ENCODE measurements around the gene NPLOC4.
"Not testable (repeated sequence)": the region's sequence is repeated elsewhere in the genome, so short reads cannot be mapped to it uniquely, and the experiment has no call there.

Gene NPLOC4

DNA sequence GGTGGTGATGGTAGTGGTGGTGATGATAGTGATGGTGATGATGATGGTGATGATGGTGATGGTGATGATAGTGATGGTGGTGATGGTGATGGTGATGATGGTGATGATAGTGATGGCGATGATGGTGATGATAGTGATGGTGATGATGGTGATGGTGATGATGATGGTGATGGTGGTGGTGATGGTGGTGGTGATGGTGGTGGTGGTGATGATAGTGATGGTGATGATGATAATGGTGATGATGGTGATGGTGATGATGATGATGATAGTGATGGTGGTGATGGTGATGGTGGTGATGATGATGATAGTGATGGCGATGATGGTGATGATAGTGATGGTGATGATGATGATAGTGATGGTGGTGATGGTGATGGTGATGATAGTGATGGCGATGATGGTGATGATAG lies 104.9 kb downstream of the NPLOC4 start:
- not testable (repeated sequence) for DNase-seq

DNA sequence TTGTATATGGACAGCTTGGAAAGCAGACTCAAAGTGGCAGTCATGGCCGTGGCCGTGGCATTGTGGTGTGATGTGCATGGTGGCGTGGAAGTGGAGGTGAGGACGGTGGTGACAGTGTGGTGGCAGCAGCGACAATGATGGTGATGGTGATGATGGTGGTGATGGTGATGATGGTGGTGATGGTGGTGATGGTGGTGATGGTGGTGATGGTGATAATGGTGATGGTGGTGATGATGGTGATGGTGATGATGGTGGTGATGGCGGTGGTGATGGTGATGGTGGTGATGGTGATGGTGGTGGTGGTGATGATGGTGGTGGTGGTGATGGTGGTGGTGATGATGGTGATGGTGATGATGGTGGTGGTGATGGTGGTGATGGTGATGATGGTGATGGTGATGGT lies 105.9 kb downstream of the NPLOC4 start:
- DNase-seq = not testable (repeated sequence)

DNA sequence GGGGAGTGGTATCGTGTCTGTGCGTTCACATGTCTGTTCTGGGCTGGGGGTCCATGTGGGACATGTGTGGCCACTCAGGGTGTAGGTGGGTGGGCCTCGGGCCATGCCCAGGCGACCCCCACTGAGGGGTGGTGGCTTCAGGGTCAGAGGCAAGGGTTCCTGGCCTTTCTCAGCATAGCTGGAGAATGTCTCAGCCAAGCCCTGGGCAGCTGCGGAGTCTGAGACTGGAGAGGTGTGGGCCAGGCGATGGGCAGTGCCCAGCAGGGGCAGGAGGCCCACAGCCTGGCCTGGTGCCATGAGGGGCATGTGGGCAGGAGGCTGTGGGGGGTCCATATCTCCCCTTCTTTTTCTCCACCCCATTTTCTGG lies 107.5 kb downstream of the NPLOC4 start:
- DNase-seq = no peak

DNA sequence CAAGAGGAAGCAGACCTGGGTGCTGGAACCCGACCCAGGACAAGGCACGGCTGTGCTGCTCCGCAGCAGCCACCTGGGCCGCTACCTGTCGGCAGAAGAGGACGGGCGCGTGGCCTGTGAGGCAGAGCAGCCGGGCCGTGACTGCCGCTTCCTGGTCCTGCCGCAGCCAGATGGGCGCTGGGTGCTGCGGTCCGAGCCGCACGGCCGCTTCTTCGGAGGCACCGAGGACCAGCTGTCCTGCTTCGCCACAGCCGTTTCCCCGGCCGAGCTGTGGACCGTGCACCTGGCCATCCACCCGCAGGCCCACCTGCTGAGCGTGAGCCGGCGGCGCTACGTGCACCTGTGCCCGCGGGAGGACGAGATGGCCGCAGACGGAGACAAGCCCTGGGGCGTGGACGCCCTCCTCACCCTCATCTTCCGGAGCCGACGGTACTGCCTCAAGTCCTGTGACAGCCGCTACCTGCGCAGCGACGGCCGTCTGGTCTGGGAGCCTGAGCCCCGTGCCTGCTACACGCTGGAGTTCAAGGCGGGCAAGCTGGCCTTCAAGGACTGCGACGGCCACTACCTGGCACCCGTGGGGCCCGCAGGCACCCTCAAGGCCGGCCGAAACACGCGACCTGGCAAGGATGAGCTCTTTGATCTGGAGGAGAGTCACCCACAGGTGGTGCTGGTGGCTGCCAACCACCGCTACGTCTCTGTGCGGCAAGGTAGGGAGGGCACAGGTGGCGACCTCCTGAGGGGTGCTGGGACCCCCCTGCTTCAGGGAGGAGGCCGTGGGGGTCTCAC lies 108.1 kb downstream of the NPLOC4 start:
- no peak for DNase-seq

DNA sequence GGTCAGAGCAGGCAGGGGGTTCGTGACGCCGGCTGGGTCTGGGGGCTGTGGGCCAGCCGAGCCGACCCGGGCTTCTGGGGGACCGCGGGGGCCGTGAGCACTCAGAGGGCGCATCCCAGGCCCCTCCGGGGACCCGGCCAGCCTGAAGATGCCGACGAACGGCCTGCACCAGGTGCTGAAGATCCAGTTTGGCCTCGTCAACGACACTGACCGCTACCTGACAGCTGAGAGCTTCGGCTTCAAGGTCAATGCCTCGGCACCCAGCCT lies 108.6 kb downstream of the NPLOC4 start:
- DNase-seq = no peak

DNA sequence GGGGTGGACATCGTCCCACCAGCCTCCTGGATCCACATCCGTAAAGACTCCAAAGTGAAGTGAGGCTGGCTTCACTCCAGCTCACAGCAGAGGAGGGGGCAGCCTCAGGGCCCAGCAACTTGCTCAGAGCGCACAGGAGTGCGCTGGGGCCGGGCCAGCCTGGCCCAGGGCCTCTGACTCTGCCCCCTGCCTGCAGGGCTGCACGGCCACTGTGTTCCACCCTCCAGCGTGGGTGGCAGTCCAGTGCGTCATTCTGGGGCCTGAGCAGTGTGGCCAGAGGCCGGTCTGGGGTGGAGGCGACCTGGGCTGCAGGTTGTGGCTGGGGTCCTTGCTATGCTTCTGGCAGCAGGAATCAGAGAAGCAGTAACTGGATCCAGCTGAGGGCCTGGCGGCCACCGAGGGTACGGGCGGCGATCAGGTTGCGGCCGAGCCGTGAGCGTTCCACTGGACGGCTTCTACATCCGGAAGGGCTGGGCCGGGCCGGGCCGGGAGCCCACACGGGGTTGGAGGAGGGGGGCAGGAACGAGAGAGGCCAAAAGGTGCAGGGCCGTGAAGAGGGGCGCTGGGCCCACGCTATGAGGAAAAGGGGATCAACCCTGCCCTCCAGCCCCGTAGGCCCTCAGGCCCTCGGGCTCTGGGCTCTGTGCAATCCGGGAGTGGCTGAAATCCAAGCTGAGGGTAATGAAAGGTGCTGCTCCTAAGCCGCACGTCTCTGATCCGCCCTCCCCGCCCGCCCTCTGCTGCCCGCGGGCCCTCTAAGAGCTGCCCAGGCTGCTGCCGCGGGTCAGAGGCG lies 109.1 kb downstream of the NPLOC4 start, which contains the start of gene FSCN2:
TSS of gene FSCN2 (plus strand) at position 787 of the 793 bp plus-strand sequence. CDS start 155 bp downstream, outside the sequence.
- no peak for DNase-seq

DNA sequence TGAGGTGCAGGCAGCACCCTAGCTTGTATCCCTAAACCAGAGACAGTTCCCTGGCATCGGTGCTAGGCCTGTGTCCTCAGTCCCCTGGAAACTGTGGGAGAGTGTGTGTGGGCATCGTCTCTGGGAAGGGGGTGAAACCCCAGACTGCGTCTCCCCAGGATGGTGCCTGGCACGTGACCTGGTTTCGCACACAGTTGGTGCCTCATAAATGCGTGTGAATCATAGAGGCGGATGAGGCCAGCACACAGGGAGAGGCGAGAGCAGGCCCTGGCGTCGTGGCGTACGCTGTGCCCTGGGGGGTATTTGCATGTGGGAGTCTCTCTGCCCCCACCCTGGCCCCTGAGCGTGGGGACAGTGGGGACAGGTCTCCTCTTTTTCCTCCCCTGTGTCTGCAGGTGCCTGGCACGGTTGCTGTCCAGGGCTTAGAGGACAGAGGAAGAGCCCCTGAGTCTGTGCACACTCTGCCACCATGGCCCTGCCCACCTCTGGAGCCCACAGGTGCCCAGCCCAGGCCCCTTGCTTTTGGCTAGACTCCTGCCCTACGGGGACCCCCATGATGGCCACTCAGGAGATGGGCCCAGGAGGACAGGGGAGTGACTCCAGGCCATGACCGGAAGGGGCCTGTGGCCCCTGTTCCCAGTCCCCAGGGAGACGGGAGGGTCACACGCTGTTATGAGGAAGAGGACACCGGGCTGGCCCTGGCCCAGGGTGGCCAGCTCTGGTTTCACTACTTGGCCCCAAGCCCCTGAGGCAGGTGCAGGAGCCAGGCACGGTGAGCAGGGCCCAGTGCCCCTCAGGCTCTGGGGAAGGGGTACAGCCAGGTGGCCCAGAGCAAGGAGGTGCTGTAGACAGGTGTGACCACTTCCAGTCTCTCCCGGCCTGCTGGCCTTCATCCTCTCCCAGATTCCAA lies 110.0 kb downstream of the NPLOC4 start:
- no peak for DNase-seq

DNA sequence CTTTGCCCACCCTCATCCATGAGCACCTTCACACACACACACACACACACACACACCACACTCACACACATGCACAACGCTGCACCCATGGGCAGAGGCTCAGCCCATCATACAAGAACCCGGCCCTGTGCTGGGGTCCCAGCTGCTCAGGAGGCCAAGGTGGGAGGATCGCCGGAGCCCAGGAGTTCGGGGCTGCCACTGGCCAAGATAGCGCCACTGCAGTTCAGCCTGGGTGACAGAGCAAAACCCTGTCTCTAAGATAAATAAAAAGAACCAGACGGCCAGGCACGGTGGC lies 112.1 kb downstream of the NPLOC4 start:
- DNase-seq = no peak

DNA sequence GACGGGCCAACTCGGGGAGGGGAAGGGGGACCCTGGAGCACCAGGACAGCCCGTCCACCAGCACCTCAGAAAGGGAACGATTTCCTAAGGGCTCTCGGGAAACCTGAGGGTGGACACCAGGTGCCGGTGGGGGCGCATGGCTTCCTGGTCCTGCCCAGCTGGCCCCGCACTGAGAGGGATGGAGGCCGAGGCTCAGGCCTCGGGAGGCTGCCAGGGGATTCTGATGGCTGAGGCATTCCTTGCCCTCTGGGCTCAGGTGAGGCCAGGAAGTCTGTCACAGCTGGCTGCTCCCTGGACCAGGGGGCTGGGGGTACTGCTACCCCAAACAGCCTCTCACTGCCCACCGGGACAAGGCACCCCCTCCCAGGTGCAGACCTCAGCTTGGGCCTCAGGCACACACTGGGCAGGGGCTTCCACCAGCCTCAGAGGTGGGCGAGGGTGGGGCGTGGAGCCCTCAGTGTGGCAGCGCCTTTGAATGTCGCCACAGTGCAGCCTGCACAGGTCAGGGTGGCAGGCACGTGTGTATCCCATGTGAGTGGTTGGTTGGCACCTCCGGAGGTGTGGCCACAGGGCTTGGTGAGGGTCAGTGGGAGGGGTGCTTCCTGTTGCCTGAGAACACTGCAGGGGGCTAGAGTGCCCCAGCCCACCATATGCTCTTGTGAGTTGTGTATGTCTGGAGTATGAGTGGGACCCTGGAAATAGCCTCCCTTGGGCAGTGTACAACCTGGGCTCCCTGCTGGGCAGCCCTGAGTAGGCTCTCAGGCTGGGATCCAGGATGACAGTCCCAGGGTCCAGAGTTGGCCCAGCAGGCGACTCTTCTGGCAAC lies 112.7 kb downstream of the NPLOC4 start:
- no peak for DNase-seq

DNA sequence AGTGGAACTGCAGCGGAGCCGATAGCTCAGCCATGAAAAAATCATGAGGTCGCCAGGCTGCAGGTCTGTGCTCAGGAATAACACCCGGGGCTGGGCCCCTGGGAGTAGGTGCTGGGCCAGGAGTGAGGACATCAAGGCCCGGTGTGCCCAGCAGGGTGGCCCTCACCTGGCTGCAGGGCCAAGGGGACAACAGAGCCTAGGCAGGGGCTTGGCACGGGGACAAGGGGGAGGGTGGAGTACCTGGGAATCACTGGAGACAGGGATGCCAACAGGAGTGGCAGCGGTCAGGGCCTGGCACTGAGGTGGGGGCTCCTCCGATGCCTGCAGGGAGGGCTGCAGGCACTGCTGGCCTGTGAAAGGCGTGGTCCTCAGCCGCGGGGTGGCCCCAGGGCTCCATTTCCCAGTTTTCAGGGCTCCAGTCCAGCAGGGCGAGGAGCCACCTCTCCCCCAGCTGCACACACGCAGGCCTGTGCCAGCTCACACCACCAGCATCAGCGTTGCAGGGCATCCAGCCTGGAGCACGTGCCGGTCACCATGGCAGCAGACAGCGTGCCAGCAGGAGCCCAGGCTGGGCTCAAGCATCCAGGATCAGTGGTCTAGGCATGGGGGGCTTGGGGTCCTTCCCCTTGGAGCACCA lies 113.4 kb downstream of the NPLOC4 start:
- DNase-seq = no peak

DNA sequence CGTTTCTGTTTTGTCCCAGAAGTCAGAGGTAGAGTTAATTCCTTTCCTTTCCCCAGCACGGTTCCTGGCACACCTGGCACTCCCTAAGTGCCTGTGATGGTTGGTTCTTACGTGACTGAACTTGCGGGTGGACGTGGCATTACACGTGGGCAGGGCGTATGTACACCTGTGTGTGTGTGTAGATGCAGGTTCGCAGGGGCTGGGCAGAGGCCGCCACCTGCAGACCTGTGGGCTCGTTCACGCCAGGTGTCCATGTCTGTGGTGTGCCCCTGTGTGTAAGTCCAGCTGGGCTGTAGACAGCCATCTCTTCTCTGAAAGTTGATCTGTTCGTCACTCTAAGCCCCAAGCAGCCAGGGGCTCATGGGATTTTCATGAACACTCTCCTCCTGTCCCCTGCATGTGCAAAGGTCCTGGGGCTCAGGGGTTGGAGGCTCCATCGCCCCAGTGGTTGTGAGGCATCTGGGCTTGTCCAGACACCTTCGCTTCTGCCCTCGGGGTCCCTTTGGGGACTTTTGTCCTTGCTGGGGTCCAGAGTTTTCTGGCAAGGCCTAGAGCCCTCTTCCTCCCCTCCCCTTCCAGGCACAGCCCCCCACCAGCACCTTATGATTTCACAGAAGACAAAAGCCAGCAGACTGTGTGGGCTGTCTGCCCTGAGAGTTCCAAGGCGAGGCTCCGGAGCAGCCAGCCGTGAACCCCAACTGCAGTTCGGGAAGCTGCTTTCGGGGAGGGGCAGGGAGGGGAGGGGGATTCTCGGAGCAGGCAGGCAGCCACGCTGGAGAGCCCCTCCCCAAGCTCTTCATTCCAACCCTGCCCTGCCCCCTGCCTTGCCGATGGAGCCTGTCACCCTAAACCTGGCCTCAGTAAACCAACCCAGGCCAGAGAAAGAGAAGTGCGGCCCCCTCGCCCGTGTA lies 114.2 kb downstream of the NPLOC4 start:
- DNase-seq = no peak

DNA sequence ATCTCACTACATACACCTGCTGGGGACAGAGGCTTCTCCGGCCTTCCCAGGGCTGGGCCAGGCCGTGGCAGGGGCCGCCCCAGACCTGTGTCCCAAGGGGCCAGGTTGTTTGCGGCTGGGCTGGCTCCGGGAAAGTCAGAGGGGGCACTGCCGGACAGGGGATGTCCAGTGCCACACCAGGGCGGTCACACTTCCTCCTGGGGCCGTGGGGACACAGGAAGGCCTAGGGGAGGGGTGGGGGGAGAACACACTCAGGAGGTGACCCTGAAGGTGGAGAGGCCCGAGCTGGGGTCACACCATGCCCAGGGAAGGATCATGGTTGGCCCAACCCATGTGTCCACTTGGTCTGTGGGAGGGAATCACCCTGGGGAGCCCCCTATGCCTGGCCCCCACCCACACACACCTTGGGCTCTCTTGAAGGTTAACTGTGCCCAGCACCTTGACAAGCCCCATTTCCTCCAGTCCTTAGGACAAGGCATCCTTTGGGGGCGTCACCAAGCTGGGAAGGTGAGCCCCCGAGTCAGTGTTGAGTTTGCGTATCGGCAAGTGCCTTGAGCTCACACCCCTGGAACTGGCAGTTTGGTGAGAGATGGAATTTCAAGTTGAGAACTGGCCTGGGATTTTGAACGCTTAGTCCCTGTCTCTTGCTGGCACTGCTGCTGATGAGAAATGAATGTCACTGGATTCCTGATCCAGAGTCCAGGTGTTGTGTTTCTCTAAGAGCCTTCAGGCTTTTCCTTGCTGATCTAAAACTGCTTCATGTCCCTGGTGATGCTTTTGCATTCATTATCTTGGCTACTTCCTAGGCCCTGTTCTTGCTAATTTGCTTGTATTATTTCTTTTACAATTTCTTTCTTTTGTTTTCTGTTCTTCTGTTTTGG lies 116.7 kb downstream of the NPLOC4 start:
- no peak for DNase-seq

DNA sequence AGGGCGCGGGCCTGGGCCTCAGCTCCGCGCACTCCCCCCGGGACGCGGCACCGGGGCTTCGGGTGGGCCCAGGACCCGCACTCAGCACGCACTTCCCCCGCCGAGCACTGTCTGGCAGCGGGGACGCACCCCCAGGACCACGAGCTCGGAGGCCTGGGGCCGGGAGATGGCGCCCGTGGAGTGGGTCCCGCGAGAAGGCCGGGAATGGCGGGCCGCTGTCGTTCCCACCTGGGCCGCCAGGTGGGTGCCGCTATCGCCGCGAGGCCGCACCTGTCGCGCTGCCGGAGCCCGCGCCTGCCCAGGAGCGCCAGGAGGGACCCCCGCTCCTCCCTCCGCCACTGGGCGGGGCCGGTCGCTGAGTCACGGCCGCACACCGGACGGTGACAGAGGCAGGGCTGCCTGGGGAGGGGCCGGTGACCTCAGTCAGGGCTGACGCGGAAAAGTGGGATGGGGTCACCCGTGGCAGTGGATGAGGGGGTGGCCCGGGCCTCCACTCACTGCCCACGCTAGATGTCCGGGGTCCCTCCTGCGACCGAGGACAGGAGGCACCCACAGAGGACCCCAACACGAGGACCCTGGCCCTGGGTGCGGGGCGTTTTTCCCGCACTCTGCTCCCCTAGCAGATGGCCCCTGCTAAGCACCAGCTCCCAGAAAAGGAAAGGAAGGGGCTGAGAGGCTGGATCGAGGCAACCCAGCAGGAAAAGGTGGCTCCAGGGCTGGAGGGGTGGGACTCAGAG lies 117.5 kb downstream of the NPLOC4 start:
- DNase-seq = no peak

DNA sequence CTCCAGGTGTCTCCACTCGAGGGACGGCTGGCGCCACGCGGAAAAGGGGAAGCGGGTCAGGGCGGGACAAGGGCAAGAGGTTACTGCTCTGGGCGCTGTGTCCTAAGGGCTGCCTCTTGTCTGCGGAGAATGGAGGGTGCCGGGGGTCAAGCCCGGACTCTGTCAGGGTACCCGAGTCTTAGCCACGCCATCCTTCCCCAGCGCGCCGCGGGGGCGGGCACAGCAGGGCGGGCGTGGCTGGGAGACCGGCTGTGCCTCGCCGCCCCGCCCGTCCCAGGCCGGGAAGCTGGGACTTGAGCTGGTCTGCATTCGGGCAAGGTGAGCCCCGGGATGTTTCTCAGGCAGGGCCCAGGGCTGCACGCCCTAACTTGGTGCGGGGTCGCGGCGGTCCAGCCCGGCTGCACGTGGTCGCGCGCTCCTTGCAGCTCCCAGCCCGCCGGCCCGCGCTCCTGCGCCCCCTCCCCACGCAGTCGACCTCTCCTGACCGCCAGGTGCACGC lies 118.1 kb downstream of the NPLOC4 start:
- DNase-seq = no peak

DNA sequence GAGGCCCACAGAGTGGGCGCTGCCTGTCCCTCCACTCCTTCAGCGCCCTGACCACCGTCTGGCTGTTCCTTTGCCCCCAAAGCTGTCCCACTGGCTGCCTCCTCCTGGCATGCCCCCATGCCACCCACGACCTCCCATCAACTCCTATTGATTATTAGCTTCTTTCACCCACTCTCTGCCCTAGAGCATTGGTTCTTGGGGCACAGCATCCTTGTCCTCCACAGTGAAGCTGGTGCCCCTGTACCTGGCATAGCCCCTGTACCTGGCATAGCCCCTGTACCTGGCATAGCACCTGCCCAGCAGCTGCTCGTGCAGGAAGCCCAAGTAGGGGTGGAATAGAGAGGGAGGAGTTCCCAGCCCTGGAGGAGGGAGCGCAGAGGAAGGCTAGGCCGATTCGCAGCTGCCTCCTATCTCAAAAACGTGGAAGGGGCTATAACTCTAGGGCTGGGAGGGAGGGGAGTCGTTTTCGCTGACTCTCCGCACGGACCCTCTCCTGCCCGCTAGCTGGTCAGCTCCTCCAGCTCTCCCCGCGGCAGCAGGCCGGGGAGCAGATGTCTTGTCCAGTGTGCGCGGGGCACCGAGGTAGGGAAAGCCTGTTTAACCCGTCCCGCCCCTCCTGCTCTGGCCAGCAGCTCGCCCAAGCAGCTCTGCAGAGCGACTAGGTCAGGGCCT lies 118.7 kb downstream of the NPLOC4 start:
- no peak for DNase-seq

DNA sequence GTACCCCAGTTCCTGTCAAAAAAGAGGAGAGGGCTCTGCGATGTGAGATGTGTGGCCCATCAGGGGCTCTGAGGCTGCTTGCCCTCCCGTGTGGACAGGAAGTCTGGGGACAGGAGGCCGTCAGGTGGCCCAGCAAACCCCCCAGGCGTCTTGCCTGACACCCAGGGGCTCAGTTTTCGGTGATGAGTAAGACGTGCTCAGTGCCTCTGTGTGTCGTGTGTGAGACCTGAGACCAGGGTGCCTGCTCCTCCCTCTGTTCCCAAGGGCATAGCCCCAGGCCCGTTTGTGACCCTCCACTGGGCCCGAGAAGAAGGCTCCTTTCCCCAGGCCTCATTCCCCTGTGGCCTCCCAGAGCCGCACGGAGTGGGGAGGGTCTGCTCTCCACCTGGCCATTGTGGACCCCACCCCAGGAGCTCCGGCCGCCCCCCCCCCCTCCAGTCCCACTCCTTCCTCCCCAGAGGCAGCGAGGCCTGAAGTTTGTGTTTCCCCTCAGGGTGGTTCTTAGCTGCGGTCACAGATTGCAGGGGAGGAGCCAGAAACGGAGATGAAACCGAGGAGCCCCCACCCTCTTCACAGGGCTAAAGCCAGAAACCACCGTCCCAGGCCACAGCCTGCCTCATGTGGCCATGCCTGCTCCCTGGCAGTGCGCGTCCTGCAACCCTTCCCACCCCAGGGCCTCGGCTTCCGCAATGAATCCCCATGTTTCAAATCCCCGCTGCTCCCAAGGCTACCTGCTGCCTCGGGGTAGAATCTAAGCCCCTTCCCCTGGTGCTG lies 119.4 kb downstream of the NPLOC4 start:
- DNase-seq = no peak

DNA sequence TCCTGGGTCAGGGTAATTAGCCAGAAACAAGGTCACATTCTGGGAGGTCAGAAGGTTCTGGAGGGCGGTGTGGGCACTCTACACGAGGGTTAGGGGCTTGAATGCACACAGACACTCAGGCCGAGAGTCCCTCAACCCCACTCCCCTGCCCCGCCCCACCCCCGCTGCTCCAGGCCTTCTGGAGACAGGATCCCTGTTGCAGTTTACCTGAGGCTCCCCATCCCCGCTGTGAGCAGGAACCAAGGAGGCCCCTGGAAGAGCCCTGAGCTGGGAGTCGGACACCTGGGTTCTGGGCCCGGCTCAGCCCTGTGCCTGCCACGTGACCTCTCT lies 119.9 kb downstream of the NPLOC4 start:
- no peak for DNase-seq

DNA sequence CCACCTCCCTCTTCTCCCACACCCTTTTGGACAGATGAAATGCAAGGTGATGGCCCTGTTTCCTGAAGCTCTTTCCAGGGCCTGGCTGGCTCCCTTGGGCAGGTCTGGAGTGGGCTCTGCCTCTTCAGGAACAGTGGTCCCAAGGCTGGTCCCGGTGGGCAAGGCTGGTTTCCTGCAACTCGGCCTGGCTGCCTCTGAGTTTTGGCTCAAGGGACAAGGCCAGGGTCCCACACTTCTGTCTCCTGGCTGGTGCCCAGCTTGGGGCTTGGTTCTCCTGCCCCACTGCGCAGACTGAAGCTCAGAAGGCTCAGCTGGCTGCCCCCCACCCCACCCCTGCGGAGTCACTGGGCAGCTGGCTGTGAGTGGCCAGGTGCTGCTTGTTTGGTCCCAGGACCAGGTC lies 120.5 kb downstream of the NPLOC4 start:
- no peak for DNase-seq
